GM10266 (cell line): ENCODE data around the gene TPM3.

Experiments
- DNase-seq: peaks from one replicate; pipeline ENCODE4 v3.0.0; 2012; ENCODE audit errors: extremely low spot score
- CTCF ChIP-seq: IDR thresholded peaks from 2 replicates; pipeline ENCODE4 v1.5.1; 2012; ENCODE audit warnings: mild to moderate bottlenecking, low read depth; ENCODE audit not compliant: control insufficient read depth, insufficient read depth; ENCODE audit errors: missing control alignments

The TPM3 gene

GRCh38 chr1:154199563-154199879, 7.6 kb upstream of the TPM3 start:
- no peak for DNase-seq
- TF ChIP-seq CTCF = no peak

GRCh38 chr1:154198756-154199562, 7.1 kb upstream of the TPM3 start:
- DNase-seq = peak; percentile 43
- TF ChIP-seq CTCF = peak; percentile 57

GRCh38 chr1:154193821-154194220, 1.9 kb upstream of the TPM3 start:
- TF ChIP-seq CTCF = no peak
- no peak for DNase-seq

- DNase-seq = no peak
- TF ChIP-seq CTCF = no peak
Measured at GRCh38 chr1:154192476-154192875, 576 bp upstream of the TPM3 start.

GRCh38 chr1:154190550-154190949, 1.4 kb downstream of the TPM3 start:
- DNase-seq = no peak

GRCh38 chr1:154186852-154187501, 4.9 kb downstream of the TPM3 start:
- no peak for TF ChIP-seq CTCF
- DNase-seq = no peak

More at GRCh38 chr1:154190550-154190949, 1.4 kb downstream of the TPM3 start:
- no peak for TF ChIP-seq CTCF

- TF ChIP-seq CTCF = peak; percentile 71
Measured at GRCh38 chr1:154186177-154186576, 5.7 kb downstream of the TPM3 start.

More at GRCh38 chr1:154186177-154186576, 5.7 kb downstream of the TPM3 start:
- DNase-seq = peak; percentile 59
